COLO668 (cell line): Measurements from ENCODE around the gene NR4A1.

Experiments
- DNase-seq: peaks from one replicate; lab custom pipeline; 2025; ENCODE audit not compliant: unreplicated experiment; lab: John Stamatoyannopoulos, UW

NR4A1 gene

DNA sequence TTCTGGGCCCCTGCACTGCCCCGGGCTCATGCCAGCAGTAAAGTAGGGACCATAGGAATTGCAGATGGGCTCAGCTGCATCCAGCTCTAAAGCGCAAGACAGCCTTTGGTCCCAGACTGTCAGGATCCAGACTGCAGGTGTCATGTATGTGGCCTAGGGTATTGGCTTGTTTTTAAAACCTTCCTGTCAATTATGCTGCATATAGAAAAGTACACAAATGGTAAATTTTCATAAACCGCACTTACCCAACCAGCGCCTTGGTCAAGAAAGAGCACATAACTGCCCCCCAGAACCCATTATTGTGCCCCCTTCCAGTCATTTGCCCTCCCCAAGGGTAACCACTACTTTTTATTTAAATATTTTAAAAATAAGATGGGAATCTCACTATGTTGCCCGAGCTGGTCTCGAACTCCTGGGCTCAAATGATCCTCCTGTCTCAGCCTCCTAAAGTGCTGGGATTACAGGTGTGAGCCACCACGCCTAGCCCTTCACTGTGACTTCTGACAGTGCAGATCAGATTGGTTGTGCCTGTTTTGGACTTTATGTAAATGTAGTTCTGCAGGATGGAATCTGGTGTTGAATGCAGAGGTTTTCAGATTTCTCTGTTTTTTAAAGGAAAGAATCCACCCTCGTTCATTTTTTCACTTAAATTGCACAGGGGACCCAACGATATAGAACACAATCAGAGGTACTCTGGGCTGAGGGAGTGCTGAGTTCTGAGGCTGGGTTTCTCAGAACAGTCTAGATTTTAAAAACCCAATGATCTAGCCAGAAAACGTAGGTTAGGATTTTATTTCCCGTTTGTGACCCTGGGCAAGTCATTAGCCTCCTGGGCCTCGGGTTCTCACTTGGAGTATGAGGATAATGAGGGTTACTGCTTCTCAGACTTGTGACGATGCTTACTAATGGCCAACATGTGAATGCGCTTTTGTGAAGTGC is 6.7 kb downstream of the NR4A1 start:
- no peak for DNase-seq

DNA sequence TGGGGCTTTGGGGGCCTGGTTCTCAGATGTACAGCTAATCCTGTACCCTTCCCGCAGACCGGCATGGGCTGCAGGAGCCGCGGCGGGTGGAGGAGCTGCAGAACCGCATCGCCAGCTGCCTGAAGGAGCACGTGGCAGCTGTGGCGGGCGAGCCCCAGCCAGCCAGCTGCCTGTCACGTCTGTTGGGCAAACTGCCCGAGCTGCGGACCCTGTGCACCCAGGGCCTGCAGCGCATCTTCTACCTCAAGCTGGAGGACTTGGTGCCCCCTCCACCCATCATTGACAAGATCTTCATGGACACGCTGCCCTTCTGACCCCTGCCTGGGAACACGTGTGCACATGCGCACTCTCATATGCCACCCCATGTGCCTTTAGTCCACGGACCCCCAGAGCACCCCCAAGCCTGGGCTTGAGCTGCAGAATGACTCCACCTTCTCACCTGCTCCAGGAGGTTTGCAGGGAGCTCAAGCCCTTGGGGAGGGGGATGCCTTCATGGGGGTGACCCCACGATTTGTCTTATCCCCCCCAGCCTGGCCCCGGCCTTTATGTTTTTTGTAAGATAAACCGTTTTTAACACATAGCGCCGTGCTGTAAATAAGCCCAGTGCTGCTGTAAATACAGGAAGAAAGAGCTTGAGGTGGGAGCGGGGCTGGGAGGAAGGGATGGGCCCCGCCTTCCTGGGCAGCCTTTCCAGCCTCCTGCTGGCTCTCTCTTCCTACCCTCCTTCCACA is 7.6 kb downstream of the NR4A1 start:
- peak; percentile 14 for DNase-seq

DNA sequence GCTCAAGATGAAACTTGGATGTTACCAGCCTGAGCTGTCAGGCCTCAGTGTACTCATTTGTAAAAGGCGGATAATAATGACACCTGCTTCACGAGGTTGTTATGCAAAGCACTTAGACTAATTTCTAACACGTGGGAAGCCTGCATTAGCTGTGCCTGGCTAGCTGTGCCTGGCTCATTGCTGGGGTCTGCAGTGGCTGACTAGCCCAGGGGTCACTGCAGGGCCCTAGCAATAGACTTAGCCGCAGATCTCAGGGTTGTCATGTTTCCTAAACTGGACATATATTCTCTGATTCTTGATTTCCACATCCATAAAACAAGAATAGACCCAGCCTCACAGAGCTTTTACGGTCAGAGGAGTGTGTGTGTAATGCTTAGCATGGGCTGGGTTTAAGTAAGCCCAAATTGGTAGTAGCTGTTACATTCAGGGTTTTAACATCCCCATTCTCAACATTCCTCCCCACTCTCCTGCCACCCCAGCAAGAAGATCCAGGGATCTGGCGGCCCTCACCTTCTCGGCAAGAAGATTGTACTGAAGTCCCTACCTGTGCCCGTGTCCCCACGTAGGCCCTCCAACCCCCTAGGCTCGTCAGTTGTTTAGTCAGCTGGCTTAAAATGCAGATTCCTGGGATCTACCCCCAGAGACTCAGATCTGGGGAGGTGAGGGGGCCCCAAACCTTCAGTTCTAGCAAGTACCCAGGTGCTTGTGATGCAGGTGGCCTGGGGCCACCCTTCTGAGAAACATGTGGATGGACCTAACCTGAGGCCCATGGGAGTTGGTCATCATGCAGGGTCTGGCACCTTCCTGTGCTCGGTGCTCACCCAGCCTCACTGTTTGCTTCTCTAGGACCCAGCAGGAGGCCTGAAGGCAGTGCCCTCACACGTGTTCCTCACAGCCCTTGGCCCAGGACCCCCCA is 8.6 kb downstream of the NR4A1 start:
- DNase-seq, result no peak

DNA sequence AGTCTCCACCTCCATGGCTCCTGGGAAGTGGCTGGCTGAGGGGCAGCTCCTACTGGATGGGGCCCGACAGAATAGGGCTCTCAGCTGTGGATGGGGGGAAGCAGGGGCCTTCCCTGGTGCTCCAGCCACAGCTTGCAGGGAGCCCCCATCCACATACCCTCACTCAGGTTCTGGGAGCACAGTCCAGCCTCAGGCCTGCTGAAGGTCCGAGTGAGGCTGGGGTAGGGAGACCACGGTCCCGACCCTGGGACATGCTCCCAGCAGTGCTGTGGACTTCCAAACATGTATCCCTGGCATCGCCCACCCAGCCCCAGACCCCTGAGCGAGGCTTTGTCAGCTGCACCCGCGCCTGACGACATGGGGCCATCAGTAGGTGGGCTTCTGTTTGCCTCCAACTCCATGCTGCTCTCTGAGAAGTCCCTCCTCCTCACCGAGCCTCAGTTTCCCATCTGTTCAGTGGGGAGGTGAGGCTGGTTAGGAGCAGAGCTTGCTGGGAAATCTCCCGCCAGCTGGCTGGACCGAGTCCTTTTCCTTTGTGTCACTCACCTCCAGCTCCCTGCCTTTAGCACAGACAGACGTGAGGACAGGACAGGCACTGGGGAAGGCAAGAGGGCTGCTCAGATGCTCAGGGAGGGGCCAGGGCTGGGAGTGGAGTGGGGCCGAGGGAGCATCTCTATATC is 9.4 kb downstream of the NR4A1 start:
- no peak for DNase-seq

DNA sequence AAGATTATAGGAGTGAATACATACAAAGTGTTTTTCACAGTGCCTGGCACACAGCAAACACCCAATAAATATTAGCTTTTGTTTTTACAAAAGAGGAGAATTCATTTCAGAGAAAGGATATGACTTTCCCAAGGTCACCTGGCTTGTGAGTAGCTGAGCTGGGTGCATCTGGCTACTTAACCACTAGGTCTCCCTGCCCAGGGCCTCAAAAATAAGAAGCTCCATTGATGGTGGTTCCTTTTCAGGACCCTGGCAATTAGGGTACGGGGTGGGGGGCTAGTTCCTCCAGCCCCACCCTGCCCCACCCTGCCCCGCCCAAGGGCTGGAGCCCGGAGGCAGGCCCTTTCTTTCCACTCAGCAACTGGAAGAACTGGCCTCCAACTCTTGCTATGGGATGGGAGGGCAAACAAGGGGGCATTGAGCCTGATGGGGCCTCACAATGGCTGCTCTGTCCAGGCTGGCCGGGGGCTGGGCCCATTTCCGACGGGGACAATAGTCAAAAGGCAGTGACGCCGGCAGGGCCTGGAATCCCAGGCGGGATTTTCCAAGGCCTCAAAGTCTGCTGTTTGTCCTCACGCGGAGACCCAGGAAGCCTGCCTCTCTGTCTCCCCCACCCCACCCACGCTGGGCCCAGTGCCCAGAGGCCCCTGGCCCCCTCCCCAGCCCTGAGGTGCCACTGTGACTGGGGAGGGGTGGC is 10.4 kb downstream of the NR4A1 start:
- no peak for DNase-seq

DNA sequence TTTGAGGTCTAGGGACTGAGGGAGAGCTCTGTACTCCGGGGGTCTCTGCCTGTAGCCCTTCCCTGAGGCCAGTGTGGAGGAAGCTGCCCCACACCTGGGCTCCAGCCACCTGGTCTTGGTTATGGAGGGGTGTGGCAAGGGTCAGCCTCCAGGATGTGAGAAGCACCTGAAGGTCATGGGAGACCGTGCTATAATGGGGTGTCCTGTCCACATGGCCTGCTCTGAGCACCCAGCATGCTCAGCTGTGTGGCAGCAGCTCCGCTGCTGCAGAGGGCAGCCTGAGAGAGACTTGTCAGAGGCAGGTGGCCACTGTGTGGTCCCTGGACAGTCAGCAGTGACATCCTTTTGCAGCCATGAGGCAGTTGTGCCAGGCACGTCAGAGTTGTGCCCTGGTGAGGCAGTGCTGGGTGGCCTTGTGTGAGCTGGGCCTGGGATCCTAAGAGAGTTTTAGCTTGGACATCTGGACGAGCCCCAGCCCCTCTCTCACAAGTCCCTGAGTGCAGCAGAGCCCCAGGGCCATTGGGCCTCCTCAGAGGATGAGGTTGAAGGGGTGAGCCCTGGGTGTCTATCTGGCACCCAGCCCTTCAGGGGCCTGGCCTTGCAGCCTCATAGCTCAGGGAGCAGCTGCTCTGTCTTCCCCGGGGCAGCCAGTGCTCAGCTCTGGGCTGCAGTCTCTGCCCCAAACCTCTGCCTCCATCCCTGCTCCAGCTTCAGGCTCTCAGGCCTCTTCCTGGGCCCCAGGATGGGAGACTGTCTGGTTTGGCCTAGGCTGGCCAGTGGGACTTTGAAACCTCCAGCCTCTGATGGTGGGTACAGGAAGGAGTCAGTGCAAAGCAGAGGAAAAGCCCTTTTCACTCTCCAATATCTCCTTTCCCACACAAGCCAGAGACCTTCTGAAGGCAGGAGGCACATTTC is 11.2 kb downstream of the NR4A1 start:
- no peak for DNase-seq

DNA sequence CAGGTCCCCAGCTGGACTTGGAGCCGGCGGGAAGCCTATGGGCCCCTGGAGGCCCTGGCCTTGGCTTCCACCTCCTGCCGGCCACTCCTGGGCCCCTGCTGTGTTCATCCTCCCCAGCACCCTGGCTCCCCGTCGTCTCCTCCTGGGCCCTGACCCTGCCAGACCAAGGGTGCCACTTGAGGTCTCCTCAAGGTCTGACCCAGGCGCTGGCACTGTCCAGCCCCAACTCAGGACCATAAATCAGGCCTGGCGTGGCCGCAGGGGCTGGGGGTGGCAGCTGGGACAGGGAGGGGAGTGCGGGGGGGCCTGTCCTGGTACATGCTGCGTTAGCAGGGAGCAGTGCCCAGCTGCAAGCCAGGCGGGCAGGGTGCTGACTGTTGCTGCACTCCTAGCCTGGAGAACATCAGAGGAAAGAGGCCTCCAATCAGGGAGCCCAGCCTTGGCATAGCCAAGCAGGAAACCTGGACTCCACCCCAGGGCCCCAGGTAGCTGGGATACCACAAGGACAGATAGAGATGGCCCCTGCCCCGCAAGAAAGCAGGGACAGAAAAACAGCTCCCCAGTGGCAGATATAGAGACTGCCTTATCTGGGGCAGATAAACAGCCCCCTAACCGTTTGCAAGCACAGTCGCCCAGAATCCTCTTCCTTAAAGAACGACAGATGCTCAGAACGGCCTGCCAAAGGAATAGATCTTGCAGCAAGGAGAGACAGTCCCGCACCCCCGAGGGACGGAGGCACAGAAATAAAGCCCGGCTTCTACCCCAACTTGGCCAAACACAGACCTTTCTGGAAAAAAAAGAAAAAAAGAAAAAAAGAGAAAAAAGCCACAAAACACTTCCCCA is 12.1 kb downstream of the NR4A1 start:
- DNase-seq, result no peak

DNA sequence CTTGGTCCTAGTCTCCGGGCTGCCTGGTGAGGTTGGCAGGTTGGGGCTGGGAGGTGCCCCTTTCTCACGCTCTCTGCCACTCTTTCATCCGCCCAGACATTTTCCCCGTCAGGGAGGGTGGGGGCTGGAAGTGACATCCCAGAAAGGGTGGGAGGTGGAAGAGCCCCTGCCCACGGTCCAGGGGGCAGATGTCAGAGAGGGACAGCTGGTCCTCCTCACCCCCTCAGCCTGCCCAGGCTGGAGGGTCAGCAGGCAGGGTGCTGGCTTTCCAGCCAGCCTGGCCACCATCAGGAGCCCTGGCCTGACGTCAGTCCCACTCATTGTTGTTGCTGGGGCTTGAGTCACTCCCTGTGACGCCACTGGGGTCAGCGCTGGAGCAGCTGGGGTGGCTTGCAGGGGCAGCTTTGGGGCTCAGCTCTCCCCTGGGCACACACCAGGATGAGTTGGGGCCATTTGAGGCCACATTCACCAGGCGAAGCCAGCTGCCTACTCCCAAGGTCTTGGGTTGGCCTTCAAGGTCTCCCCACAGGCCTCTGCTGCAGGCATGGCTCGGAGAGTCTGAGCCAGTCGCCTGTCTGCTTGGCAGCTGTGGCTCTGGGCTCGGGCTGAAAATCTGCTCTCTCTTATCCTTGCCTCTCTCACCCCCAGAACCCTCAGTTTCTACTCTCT is 12.9 kb downstream of the NR4A1 start:
- no peak for DNase-seq

DNA sequence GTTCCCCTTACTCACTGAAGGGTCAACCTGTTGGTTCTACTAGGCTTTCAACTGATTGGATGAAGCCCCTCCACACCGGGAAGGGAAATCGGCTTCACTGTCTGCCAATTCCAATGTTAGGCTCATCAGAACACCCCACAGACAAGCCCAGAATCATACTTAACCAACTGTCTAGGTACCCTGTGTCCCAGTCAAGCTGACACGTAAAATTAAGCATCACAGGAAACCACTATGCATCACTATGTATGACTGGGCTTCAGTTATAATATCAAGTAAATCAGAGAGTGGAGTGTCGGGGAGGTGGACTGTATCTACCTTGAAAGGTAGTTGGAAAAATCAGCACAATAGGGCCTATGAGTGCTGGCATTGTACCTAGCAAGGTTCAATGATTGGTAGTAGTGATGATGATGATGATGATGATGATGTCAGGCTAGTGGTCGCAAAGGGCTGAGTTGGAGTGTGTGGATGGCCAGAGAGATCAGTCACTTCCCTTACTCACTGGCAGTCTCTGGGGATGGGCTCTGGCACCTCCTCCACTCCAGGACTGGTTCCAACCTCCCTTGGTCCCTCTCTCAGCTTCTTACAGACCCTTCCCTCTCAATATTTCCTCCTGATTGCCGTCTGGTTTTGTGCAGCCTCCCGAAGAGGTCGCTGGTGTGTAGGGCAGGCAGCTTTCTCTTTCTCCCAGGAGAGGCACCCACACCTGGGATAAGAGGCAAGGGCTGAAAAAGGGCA is 15.3 kb downstream of the NR4A1 start:
- no peak for DNase-seq

DNA sequence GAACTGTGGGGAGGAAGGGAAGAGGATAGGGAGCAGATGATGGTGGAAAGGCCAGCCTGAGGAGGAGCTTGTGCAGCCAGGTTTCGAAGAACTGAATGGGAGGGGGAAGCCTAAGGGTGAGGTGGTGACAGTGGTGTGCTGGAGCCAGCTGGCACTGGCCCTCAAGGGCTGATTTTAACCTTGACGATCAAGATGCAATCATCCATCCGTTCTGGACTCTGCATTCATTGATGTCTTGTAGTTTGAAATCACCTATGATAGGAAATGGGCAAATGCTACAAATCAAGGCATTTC is 15.8 kb downstream of the NR4A1 start:
- DNase-seq, result no peak

DNA sequence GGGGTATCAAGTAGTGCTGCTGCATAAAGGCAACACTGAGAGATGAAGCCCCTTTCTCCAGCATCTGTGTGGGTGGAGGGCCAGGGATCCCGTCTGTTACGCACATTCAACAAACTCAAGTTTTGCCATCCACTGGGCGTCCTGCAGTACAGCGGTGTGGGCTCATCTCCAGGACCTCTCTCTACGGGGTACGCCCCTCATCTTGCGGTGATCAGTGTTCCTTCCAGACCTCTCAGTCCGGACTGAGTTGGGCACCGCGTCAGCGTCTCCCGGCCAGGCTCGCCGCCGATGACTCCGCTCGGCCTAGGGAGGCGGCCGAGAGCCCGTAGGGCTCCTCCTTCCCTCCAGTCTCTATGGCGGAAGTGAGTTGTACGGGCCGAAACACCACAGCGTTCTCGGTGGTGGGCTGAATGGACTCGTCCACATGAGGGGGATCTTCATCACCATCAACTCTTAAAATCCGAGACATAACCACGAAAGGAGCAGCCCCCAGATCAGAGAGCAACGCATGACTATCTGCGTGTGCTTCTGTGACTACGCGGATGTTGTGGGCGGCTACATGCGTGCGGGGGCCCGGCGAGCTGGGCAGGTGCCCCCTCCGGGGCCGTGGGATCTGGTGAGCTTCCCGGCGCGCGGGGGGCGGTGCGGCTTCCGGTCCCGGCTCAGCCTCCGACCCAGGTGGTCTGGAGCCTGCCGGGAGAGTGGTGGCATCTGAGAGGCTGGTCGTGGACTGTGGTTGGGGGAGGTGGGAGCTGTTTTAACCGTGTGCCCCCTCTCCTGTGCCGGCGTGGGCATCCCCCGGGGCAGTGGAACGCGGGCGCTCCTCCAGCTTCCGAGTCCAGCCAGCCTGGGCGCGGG is 18.3 kb downstream of the NR4A1 start, which contains the start of gene ATG101:
ATG101 (plus strand) TSS at position 652 of the 858 bp plus-strand sequence. CDS start 3,673 bp downstream, outside the sequence.
- DNase-seq, result peak; percentile 85

DNA sequence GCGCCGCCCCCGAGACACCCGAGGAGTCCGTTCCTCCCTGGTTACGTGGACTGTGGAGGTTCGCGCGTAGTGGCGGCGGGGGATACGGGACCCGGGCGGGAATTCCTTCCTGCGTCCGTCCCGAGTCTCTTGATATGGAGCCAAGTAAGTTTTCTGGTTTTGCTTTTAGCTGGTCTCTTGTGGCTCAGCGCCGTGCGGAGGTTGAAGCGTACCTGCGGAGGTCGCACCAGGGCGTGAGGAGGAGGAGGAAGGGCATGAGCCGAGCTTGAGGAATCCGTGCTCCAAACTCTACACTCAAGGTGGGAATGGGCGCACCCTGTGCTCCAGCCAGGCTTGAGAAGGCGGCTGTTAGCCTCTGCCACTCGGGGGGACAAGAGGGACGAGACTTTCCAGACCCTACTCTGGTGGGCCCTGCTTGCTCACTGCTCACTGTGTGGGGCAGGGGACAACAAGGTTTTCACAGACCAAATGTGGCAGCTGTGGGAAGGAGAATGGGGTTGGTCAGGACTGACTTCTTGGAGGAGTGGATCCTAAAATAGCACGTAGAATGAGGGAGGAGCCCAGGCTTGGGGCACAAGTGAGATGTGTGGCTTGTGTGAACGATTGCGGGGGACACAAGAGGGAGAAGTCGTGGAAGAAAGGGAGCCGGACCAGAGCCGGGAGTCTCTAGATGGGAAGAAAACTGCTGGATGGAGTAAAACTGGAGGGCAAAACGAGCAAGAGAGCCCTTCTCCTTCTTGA is 19.1 kb downstream of the NR4A1 start:
- DNase-seq, result no peak

DNA sequence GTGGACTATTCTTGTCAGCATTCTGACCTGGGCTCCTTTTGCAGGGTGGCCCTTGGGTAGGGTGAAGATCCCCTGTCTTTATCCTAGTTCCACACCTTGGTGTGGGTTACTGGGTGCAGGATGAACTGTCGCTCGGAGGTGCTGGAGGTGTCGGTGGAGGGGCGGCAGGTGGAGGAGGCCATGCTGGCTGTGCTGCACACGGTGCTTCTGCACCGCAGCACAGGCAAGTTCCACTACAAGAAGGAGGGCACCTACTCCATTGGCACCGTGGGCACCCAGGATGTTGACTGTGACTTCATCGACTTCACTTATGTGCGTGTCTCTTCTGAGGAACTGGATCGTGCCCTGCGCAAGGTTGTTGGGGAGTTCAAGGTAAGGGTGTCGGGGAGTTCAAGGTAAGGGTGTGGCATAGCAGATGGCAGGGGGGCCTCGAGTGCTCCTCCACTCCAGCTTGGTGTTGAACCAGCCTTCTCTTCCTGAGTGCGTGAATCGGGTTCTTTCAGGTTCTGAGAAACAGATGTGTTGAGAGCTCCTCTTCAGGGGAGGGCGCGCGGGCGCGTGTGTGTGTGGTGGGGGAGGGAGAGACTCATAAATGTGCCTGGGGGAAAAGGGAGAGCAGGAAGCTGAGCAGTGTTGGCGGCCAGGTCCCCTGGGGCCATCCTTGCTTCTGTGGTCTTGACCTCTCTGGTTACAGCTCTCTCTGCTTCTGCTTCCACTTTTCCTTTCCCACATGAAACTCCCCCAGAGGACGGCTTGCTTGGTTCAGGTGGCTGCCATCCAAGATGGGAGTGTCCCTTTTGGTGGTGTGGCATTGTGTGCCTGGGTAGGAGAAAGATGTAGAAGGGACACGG is 22.5 kb downstream of the NR4A1 start:
- DNase-seq, result peak; percentile 49

DNA sequence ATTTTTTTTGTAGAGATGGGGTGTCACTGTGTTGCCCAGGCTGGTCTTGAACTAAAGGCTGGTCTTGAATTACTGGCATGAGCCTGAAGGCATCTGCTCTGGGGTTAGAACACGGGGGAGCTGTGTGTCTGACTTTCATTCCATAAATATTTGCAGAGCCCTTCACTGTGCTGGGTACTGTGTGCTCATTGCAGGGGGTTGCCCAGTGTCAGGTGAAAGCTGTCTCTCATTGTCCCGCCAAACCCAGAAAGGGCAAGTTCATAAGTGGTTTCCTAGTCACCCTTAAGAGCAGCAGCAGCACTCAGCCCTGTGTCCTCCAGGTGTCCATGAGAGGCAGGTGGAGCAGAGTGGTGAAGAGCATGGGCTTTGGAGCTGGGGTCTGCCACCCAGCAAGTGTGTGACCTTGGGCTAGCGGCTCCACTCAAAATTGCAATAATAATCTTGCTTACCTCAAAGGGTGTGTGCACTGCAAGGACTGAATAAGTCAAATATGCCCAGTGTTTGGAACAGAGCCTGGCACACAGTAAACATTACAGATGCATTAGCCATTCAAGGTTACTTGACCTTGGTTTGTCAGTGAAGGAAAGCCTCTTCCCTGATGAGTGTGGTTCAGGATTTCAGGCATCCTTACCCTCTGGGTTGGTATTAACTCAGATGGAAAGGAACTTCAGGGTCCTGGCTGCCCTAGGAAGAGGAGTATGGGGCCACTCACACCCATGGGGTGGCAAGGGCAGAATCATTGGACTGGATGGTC is 23.9 kb downstream of the NR4A1 start:
- peak; percentile 35 for DNase-seq
